ENCODE data around the gene TOR1AIP2.

TOR1AIP2 gene

DNA sequence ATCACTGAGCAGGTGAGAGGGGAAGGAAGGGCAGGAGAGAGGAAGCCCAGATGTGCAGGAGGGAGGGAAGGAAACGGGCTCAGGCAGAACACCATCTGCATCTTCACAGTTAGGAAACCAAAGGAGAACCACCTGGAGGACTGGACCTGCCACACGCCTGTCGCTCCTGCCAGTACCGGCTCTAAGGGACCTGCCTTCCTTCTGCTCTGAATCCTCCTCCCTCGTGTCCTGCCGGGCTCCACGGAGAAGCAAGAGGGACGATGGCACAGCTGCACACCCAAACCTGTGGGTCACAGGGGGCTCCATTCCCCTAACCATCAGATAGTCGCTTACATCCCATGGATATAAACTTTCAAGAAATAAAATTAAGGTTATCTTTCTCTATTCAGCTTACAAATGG, 56.1 kb downstream of the TOR1AIP2 start:
- TF ChIP-seq GLIS3 (CRISPR knock-in tag; IDR thresholded peaks at IDR 0.05) (no peak), ISL1 (CRISPR knock-in tag; IDR thresholded peaks at IDR 0.05) (no peak), CSDC2 (CRISPR knock-in tag; IDR thresholded peaks at IDR 0.05) (no peak), ZFP3 (CRISPR knock-in tag; IDR thresholded peaks at IDR 0.05) (no peak), ESRRG (CRISPR knock-in tag; IDR thresholded peaks at IDR 0.05) (no peak), PPARA (CRISPR knock-in tag; IDR thresholded peaks at IDR 0.05; ENCODE audit: borderline replicate concordance) (no peak), SNAI2 (CRISPR knock-in tag; IDR thresholded peaks at IDR 0.05) (no peak), RARB (CRISPR knock-in tag; IDR thresholded peaks at IDR 0.05) (no peak), TCF4 (CRISPR knock-in tag; IDR thresholded peaks at IDR 0.05; ENCODE audit: borderline replicate concordance) (no peak), ZFP30 (CRISPR knock-in tag; IDR thresholded peaks at IDR 0.05) (no peak), TOX (CRISPR knock-in tag; IDR thresholded peaks at IDR 0.05; ENCODE audit: borderline replicate concordance) (no peak)
- TF ChIP-seq, protein P1, sequence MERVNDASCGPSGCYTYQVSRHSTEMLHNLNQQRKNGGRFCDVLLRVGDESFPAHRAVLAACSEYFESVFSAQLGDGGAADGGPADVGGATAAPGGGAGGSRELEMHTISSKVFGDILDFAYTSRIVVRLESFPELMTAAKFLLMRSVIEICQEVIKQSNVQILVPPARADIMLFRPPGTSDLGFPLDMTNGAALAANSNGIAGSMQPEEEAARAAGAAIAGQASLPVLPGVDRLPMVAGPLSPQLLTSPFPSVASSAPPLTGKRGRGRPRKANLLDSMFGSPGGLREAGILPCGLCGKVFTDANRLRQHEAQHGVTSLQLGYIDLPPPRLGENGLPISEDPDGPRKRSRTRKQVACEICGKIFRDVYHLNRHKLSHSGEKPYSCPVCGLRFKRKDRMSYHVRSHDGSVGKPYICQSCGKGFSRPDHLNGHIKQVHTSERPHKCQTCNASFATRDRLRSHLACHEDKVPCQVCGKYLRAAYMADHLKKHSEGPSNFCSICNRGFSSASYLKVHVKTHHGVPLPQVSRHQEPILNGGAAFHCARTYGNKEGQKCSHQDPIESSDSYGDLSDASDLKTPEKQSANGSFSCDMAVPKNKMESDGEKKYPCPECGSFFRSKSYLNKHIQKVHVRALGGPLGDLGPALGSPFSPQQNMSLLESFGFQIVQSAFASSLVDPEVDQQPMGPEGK (CRISPR knock-in tag; IDR thresholded peaks at IDR 0.05; ENCODE audit: borderline replicate concordance): no peak
- TF ChIP-seq, protein P2, sequence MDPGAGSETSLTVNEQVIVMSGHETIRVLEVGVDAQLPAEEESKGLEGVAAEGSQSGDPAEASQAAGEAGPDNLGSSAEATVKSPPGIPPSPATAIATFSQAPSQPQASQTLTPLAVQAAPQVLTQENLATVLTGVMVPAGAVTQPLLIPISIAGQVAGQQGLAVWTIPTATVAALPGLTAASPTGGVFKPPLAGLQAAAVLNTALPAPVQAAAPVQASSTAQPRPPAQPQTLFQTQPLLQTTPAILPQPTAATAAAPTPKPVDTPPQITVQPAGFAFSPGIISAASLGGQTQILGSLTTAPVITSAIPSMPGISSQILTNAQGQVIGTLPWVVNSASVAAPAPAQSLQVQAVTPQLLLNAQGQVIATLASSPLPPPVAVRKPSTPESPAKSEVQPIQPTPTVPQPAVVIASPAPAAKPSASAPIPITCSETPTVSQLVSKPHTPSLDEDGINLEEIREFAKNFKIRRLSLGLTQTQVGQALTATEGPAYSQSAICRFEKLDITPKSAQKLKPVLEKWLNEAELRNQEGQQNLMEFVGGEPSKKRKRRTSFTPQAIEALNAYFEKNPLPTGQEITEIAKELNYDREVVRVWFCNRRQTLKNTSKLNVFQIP (CRISPR knock-in tag; IDR thresholded peaks at IDR 0.05; ENCODE audit: borderline replicate concordance, low read depth): no peak
- ATAC-seq: no peak

DNA sequence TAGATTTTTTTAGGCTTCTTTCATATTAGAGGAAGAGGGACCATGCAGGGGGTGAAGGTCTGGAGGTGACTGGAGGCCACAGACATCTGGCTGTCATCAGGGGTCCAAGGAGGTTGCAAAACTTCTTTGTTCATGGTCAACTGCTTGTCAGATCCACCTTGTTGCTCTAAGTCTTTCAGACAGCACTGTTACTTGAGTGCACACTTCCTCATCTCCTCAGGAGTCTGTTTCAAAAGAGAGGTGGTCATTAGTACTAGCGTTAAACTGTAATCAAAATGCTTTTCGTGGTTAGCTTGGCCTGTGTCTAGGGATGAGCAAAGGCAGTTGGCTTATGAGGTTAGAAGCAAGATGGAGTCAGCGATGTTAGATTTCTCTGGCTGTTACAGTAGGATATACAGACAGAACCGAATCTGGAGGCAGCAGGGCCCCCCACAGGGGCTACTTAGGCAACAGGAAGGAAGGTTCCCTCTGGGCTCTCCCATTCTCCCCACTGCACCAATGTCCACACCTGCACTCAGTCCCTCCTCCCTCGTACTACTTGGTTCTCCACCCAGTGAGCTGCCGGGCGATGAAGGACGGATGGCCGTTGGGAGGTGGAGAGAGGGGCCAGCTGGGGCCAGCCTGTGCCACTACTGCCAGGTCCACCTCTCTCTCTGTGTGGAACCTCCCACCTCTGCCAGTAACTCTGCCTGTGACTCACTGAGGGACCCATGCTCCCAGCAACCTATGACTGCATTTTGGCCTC, 57.2 kb downstream of the TOR1AIP2 start:
- TF ChIP-seq, protein P1 (CRISPR knock-in tag; IDR thresholded peaks at IDR 0.05; ENCODE audit: borderline replicate concordance): no peak
- ATAC-seq: no peak

DNA sequence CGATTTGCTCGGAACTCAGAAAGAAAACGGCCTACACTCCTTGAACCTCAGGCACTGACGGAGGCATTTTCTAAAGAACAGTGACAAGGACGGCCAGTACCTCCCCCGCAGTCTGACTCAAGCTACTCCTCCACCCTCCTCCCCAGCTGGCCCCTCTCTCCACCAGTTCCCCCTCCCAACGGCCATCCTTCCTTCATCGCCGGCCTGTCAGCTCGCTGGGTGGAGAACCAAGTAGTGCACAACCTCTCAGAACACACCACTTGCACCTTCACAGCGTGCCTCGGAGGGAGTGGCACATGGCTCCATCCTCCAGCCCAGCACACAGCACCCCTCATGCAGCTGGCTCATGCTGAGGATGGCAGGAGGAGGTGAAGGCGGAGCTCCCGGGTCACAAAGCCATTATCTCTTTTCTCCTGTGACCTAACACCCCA, 58.8 kb downstream of the TOR1AIP2 start:
- no peak for TF ChIP-seq RARB (CRISPR knock-in tag; IDR thresholded peaks at IDR 0.05)
- TF ChIP-seq, protein P3, sequence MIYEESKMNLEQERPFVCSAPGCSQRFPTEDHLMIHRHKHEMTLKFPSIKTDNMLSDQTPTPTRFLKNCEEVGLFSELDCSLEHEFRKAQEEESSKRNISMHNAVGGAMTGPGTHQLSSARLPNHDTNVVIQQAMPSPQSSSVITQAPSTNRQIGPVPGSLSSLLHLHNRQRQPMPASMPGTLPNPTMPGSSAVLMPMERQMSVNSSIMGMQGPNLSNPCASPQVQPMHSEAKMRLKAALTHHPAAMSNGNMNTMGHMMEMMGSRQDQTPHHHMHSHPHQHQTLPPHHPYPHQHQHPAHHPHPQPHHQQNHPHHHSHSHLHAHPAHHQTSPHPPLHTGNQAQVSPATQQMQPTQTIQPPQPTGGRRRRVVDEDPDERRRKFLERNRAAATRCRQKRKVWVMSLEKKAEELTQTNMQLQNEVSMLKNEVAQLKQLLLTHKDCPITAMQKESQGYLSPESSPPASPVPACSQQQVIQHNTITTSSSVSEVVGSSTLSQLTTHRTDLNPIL (CRISPR knock-in tag; IDR thresholded peaks at IDR 0.05; ENCODE audit: low read depth): no peak
- no peak for TF ChIP-seq GLIS3 (CRISPR knock-in tag; IDR thresholded peaks at IDR 0.05)
- no peak for TF ChIP-seq ARNTL (CRISPR knock-in tag; IDR thresholded peaks at IDR 0.05; ENCODE audit: borderline replicate concordance, low read depth)
- no peak for TF ChIP-seq ZNF565 (CRISPR knock-in tag; conservative IDR thresholded peaks at IDR 0.05; ENCODE audit: low read depth)
- TF ChIP-seq, protein P4, sequence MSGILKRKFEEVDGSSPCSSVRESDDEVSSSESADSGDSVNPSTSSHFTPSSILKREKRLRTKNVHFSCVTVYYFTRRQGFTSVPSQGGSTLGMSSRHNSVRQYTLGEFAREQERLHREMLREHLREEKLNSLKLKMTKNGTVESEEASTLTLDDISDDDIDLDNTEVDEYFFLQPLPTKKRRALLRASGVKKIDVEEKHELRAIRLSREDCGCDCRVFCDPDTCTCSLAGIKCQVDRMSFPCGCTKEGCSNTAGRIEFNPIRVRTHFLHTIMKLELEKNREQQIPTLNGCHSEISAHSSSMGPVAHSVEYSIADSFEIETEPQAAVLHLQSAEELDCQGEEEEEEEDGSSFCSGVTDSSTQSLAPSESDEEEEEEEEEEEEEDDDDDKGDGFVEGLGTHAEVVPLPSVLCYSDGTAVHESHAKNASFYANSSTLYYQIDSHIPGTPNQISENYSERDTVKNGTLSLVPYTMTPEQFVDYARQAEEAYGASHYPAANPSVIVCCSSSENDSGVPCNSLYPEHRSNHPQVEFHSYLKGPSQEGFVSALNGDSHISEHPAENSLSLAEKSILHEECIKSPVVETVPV (CRISPR knock-in tag; IDR thresholded peaks at IDR 0.05): no peak
- TF ChIP-seq ISL1 (CRISPR knock-in tag; IDR thresholded peaks at IDR 0.05): no peak
- no peak for TF ChIP-seq PPARA (CRISPR knock-in tag; IDR thresholded peaks at IDR 0.05; ENCODE audit: borderline replicate concordance)
- TF ChIP-seq, protein P1 (CRISPR knock-in tag; IDR thresholded peaks at IDR 0.05; ENCODE audit: borderline replicate concordance): no peak
- no peak for TF ChIP-seq SNAI2 (CRISPR knock-in tag; IDR thresholded peaks at IDR 0.05)
- TF ChIP-seq ESRRG (CRISPR knock-in tag; IDR thresholded peaks at IDR 0.05): no peak
- no peak for TF ChIP-seq ZFP3 (CRISPR knock-in tag; IDR thresholded peaks at IDR 0.05)
- no peak for TF ChIP-seq TOX (CRISPR knock-in tag; IDR thresholded peaks at IDR 0.05; ENCODE audit: borderline replicate concordance)
- no peak for TF ChIP-seq OSR1 (CRISPR knock-in tag; IDR thresholded peaks at IDR 0.05)
- no peak for TF ChIP-seq ZC3H10 (CRISPR knock-in tag; IDR thresholded peaks at IDR 0.05)
- TF ChIP-seq, protein P2 (CRISPR knock-in tag; IDR thresholded peaks at IDR 0.05; ENCODE audit: borderline replicate concordance, low read depth): no peak
- ATAC-seq: no peak

All from SK-N-SH treated with all-trans-retinoic acid at 6 μM for 48 hours (cell line).